Forelimb muscle (tissue), 1 donor: ENCODE data around the gene SEMA5B. TPM values are rescaled to one million over a fixed set of nuclear protein-coding genes. Genes with fewer than 3 reads are reported as not detected.

Experiments
- DNase-seq: peaks from one replicate; pipeline ENCODE4 v3.0.0-alpha.2; 2013; ENCODE audit warnings: low read depth
- polyA plus RNA-seq: library from polyadenylated mRNA; unstranded; fragments of 120-200 nt; gene quantifications from one replicate; pipeline ENCODE4 v1.2.1, GENCODE V29; 2013; ENCODE audit not compliant: insufficient read length

Gene SEMA5B
- polyA plus RNA-seq, result 22.3 TPM

DNA sequence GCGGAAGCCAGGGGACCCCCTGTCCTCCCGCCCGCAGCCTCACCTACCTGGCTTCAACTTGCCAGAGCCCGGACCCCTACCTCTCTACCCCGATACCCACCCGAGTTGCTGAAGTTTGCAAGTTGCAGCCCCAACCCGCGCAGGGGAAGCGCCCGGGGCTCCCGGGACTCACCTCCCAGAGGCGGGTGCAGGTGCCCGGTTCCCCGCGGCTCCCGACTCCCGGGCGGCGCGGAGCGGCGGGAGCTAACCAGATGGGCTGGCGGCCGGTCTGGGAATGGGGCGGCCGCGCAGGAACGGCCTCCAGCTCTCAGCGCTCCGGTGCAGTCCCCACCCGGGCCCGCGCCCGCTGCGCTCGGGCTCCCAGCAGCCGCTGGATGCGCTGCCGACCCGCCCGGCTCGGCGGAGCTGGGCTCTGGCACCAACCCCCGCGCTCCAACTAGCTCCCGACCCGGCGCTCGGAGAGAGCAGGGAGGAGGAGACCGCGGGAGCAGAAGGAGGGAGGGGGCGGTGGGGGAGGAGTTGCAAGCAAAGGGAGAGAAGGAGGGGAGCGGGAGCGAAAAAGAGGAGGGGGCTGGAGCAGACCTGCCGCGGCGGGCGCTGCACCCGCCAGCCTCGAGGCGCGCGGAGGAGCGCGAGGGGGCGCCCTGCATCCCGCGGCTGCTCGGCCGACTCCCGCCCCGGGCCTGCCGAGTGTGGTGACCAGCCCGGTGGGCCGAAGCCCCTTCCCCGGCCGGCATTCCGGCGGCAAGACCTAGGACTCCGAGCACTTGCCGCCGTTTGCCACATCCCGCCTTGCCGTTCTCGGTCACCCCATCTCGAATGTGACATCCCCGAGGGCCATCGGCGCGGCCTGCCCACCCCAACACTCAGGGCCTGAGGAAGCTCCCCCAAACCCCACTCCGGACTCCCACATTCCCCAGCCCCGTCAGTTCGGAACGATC lies at the start of gene SEMA5B:
Gene SEMA5B (minus strand): TSS at position 472 of the 941 bp plus-strand sequence. CDS start 66,500 bp downstream, outside the sequence.
- DNase-seq, result no peak

DNA sequence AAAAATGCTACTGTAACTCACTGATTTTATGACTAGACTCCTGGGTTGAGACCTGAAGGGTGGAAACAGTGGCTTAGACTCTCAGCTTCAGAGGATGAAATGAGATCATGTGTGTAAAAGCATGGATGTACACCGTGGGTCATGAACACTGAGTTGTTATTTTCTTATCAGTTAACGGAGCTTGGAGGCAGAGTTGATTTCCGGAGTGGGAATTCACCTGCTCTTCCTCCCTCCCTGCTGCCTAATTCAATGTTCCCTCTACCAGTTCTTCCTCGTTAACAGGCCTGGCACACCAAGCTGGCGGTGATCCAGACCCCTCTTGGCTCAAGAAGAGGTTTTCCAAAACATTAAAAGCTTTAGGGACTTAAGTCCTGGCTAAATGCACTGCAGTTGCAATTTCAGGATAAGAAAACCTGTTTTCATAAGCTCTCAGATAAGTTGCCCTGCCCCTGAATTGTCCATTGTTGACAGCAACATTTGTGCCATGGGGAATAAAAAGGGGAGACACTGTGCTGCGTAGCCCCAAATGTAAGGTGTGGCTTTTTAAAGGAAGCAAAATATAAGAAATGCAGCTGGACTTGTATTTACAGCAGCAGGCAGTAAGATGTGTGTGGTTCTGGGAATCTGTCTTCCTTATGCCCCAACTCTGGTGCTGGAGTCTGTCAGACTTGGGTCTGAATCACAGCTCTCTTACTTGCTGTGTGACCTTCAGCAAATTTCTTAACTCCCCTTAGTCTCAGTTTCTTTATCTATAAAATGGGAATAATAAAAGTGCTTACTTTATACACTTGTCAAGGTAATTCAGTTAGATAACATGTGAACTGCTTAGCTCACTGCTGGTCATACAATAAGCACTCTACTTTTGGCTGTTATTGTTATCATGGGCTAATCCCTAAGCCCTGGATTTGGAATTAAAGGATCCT lies 49.2 kb upstream of the SEMA5B start:
- no peak for DNase-seq

DNA sequence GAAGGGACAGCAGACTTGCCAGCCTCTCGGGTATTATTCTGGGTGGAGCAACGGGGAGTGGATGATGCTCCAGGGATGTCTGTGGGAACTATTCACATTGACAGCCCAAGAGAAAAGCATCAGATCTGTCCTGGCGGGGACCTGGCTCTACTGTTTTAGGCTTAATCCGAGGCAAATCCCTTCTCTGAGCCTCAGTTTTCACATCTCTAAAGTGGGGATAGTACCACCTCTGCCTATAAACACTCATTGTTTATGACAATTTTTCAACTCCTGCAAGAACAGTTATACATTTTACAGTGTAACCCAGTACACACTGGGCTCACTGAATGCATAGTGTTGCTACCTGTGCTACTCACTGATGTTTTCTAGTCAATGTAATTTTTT lies 48.5 kb upstream of the SEMA5B start:
- DNase-seq, result no peak

GRCh38 chr3:123075359-123075758 lies 47.8 kb upstream of the SEMA5B start:
- DNase-seq, result no peak

DNA sequence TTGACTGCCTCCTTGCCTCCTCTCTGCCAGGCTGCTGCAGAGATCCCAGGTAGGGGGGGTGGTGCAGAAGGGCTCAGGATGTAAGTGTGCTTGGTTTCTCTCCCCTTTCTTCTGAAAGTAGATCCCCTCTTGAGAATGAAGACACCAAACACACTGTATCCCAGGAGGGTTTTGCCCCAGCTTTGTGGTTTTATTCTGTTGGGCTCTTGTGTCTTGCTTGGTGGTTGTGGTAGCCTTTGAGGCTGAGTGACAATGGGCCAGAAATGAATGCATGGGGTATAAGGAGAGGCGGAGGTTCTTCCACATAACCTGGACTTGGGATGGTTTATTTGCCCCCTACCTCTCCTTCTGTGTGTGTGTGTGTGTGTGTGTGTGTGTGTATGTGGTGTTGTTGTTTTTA lies 45.0 kb upstream of the SEMA5B start:
- no peak for DNase-seq

GRCh38 chr3:123072152-123072551 lies 44.6 kb upstream of the SEMA5B start:
- no peak for DNase-seq

DNA sequence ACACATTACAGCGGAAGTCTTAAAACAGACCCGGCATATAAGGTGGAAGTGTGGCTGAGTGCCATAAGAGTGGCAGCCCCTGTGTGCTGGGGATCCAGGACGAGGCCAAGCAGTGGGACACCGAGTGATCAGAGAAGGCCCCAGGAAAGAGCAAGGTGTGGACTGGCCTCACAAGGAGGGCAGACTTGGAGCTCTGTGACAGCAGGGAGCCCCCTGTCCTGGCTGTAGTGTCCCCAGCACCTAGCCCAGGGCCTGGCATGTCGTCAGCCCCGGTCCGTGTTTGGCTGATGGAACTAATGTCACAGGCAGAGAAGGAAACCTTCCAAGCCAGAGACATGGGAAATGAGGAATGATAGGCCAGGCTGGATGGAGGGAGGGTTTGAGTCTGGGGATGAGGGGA lies 44.0 kb upstream of the SEMA5B start:
- no peak for DNase-seq

GRCh38 chr3:123071146-123071545 lies 43.6 kb upstream of the SEMA5B start:
- DNase-seq, result no peak

- no peak for DNase-seq
Observed at GRCh38 chr3:123070510-123070909, 42.9 kb upstream of the SEMA5B start.

- DNase-seq, result no peak
Observed at GRCh38 chr3:123068601-123069381, 41.2 kb upstream of the SEMA5B start.

- no peak for DNase-seq
Observed at GRCh38 chr3:123067689-123068600, 40.4 kb upstream of the SEMA5B start.

DNA sequence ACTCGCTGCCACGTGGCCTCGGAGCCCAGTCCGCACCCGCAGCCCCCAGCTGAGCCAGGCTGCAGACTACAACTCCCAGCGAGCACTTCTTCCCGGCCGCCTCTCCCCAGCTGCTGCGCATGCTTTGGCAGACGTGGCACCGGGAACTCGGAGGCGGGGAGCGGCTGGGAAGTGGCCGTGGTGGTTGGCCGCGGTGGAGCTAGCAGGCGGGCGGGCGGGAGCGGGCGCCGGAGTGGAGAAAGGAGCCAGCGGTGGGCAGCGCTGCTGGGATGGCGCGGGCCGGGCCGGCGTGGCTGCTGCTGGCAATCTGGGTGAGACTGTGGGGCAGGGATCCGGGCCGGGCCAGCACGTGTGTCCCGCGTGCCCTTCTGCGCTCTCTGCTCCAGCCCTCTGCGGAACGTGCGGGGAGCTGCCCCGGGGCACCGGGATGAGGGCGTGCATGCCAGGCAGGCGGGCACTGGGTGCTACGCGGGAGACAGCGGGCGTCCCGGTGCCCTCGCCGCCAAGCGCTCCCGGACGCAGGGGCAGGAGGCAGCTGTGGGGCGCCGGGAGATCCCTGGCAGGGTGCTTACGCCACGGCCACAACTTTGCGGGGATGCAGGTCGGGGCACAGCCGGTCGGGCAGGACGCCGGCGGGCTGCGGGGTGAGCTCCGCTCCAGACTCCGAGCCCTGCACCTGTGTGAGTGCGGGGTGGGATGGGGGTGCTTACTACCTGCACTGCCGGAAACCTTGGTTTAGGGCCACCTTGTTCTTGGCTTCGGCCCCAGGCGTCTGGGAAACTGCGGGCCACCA lies 39.5 kb upstream of the SEMA5B start, which contains the start of gene PDIA5:
Gene PDIA5 (plus strand): TSS at position 130 of the 793 bp plus-strand sequence. CDS start 140 bp downstream, at position 270.
- peak; percentile 53 for DNase-seq

DNA sequence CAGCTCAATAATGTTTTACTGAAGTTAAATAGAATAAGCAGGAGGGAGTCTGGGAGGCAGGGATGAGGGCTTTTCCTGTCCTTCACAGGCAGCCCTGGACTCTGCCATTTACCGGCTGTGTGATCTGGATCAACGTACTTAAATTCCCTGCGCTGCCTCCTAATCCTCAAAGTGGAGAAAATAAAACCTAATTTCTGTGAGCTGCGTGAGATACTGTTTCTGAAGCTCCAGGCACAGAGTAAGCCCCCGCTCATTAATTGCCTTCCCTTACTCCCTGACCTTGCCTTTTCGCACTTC lies 39.0 kb upstream of the SEMA5B start:
- DNase-seq, result no peak

DNA sequence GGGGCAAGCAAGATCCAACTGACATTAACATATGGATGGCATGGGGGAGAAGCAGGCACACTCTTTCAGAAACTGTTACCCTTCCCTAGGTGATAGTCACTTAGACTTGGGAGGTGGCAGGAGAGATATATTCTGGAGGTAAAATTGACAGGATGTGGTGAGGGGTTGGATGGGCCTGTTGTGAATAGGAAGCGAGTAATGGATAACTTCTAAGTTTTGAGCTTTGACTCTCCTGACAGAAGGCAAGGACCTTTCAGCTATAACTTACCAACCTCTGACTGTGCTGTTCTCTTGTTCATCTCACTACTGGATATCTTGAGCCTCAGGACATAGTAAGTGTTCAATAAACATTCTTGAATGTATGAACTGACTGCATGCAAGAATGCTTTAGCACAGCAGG lies 37.4 kb upstream of the SEMA5B start:
- DNase-seq, result no peak

DNA sequence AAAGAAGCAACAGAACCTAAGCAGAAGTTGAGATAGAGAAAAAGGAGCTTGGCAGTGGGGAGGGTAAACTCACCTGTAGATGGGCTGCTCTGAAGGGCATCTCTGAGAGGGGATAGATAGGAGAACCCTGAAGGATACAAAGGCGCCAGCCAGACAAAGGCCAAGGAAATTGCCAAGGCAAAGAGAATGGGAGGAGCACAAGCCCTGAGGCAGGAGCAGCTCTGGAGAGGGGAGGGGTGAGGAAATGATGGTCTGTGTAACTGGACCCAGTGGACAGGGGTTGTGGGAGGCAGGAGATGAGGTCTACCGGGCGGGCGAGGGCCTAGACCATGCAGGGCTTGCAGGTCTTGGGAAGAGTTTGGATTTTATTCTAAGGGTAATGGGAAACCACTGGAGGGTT lies 36.9 kb upstream of the SEMA5B start:
- DNase-seq, result no peak

DNA sequence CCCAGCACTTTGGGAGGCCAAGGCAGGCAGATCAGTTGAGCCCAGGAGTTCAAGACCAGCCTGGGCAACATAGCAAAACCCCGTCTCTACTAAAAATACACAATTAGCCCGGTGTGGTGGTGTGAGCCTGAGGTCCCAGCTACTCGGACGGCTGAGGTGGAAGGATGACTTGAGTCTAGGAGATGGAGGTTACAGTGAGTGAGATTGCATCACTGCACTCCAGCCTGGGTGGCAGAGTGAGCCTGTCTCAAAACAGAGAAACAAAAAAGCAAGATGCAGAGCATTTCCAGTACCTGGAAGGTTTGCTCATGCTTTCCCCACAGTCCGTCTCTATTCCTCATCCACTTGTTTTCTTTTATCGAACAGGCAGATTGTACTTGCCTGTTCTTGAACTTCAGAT lies 35.5 kb upstream of the SEMA5B start:
- no peak for DNase-seq

- no peak for DNase-seq
Observed at GRCh38 chr3:123061856-123062255, 34.3 kb upstream of the SEMA5B start.

DNA sequence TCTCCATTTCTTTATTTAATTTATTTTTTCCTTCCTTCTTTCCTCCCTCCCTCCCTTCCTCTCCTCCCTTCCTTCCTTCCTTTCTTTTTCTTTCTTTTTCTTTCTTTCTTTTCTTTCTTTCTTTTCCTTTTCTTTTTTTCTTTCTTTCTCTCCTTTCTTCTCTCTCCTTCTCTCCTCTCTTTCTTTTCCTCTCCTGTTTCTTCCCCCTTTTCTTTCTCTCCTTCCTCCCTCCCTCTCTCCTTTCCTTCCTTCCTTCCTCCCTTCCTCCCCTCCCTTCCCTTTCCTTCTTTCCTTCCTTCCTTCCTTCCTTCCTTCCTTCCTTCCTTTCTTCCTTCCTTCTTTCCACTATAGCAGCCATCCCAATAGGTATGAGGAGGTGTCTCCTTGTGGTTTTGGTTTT lies 32.5 kb upstream of the SEMA5B start:
- DNase-seq, result no peak

DNA sequence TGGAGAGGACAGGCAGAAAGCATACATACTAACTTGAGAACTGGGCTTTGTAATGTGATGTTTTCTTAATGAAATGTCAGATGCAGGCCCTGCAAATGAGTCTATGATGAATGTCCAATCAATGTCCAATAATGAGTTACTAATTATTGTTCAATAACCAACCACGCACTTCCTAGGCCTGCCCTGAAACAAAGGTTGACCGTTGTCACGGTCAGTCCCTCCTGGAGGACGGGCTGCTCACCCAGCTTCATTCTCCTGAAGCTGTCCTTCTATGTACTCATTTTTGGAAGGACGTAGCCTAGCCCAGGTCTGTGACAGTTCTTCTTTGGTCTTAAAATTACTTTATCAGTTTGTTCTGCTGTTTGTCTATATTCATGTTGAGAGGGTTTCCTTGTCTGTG lies 30.9 kb upstream of the SEMA5B start:
- no peak for DNase-seq

- no peak for DNase-seq
Observed at GRCh38 chr3:123055352-123055751, 27.8 kb upstream of the SEMA5B start.
